Psoas muscle (tissue), 8 donors: ENCODE data around the gene ADCY10. TPM values are rescaled to one million over a fixed set of nuclear protein-coding genes. Genes with fewer than 3 reads are reported as not detected.

Experiments
- ATAC-seq, 4 donors: fragments of 200-7000 bp; cut with Tn5 transposase; one replicate each; pipeline ENCODE4 v1.9.1; 2020; ENCODE audit warnings: moderate library complexity in 3 of 4, mild to moderate bottlenecking in 2 of 4
- DNase-seq, 2 donors: peaks; one replicate each; pipeline ENCODE4 v3.0.0-alpha.2; 2020
- H3K27ac ChIP-seq: fragments of 200-600 bp; one replicate; pipeline ENCODE4 v1.8.0; 2022
- H3K27me3 ChIP-seq, 3 donors: fragments of 200-600 bp in 1 of 3; one replicate each; pipeline versions ENCODE4 v1.6.1 to v1.8.0; 2013 to 2022; ENCODE audit warnings: low read length in 2 of 3, mild to moderate bottlenecking in 2 of 3, moderate library complexity in 1 of 3; ENCODE audit not compliant: insufficient read depth in 3 of 3
- H3K36me3 ChIP-seq, 2 donors: fragments of 200-600 bp in 1 of 2; one replicate each; pipeline versions ENCODE4 v1.6.1 to v1.8.0; 2013 to 2022; ENCODE audit warnings: low read depth in 1 of 2, mild to moderate bottlenecking in 1 of 2, moderate library complexity in 1 of 2; ENCODE audit not compliant: insufficient read depth in 1 of 2
- H3K4me1 ChIP-seq: fragments of 200-600 bp; one replicate; pipeline ENCODE4 v1.8.0; 2022
- H3K4me3 ChIP-seq: fragments of 200-600 bp; one replicate; pipeline ENCODE4 v1.8.0; 2022; ENCODE audit warnings: mild to moderate bottlenecking
- H3K9me3 ChIP-seq: fragments of 200-600 bp; one replicate; pipeline ENCODE4 v1.8.0; 2022
- WGBS, 3 donors: extraction: QIAGEN DNeasy Blood & Tissue Kit; methylation state at CpG; one replicate each; pipeline versions ENCODE4 v1.1.6 to v1.1.7; 2013; 5-methylcytosine and 5-hydroxymethylcytosine counted together
- intact Hi-C, 2 donors: fragments of 100-400 bp; cut with DNase I; formaldehyde crosslinking; loops; one replicate each; pipeline versions ENCODE4 v1.11.0 to v1.14.2; 2022
- polyA plus RNA-seq, 3 donors: library from polyadenylated mRNA; stranded (reverse); fragments of 200-250 nt; gene quantifications; one replicate each; pipeline ENCODE4 v1.2.3, GENCODE V29; 2013
- total RNA-seq, 4 donors: library from RNA; stranded (reverse); fragmentation: NEBNext Ultra II Directional in 2 of 4; extraction: Animal tissue kit (Norgen Biotek cat#: 25700) in 2 of 4; gene quantifications; one replicate each; pipeline versions ENCODE4 v1.2.1 to v1.2.4, GENCODE V29; 2021 to 2023
- TF ChIP-seq, protein P1 (sequence below): fragments of 200-600 bp; IDR thresholded peaks from one replicate; pipeline ENCODE4 v1.8.0; 2022; ENCODE audit warnings: antibody characterized with exemption
- donor health status: healthy with polysubstance abuse.
- donor health status: DM: no; HTN: no; CAD: no; lungs with moderate emphysema.
- donor health status: Bipolar disorder and iron deficiency.
- donor health status: healthy.
- donor health status: DM: yes; HTN: yes; CAD: no.
- donor health status: DM: no; HTN: no; CAD: no.
- donor health status: DM: no; HTN: no; CAD: no.
- donor health status: DM: yes; HTN: yes; CAD: no.

Gene ADCY10
- total and polyA plus RNA-seq, 7 donors = 0.01 to 0.54 (median 0.17) TPM

DNA sequence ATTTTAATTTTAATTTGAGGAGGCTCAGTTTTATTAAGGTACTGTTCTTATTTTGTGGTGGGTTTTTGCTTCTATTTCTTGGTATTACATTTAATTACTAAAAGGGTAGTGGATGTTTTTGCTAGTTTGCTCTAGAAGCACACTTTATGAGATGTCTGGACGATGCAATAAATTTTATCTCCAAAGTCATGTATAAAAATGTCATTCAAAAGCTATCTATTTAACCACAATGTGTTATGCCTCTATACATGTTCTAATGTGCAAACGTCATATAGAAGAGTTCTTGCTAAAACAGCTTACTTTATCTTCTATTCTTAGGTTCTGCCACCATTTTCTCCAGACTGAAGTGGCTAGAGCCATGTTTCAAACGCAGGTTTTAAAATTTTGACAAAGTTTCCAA lies 35.9 kb upstream of the ADCY10 start:
- Histone ChIP-seq H3K27ac (no peak overlapping the region), H3K27me3 (no peaks in the 10 kb centered on the region), H3K4me1 (peaks cover 22% of the 10 kb centered on the region), H3K4me3 (no peak overlapping the region), H3K9me3 (no peaks in the 10 kb centered on the region), H3K36me3 (peaks cover 0 to 31% of the 10 kb centered on the region in 2 donors)
- intact Hi-C loops = no loop called here
- DNase-seq = no peak
- ATAC-seq = no peak
- TF ChIP-seq, protein P1, sequence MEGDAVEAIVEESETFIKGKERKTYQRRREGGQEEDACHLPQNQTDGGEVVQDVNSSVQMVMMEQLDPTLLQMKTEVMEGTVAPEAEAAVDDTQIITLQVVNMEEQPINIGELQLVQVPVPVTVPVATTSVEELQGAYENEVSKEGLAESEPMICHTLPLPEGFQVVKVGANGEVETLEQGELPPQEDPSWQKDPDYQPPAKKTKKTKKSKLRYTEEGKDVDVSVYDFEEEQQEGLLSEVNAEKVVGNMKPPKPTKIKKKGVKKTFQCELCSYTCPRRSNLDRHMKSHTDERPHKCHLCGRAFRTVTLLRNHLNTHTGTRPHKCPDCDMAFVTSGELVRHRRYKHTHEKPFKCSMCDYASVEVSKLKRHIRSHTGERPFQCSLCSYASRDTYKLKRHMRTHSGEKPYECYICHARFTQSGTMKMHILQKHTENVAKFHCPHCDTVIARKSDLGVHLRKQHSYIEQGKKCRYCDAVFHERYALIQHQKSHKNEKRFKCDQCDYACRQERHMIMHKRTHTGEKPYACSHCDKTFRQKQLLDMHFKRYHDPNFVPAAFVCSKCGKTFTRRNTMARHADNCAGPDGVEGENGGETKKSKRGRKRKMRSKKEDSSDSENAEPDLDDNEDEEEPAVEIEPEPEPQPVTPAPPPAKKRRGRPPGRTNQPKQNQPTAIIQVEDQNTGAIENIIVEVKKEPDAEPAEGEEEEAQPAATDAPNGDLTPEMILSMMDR = no peak
- WGBS, 3 donors = 80 to 87% (median 81%) methylated on average over 3 of the region's 3 CpGs

DNA sequence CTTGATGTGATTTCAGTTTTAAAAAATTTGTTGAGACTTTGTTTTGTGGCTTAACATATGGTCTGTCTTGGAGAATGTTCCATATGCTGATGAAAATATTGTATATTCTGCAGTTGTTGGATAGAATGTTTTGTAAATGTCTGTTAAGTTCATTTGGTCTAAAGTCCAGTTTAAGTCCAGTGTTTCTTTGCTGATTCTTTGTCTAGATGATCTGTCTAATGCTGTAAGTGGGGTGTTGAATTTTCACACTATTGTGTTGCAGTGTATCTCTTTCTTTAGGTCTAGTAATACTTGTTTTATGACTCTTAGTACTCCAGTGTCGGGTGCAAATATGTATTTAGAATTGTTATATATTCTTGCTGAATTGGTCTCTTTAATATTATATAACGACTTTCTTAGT lies 33.8 kb upstream of the ADCY10 start:
- Histone ChIP-seq H3K27ac (no peak overlapping the region), H3K27me3 (no peaks in the 10 kb centered on the region), H3K36me3 (peaks cover 0 to 14% of the 10 kb centered on the region in 2 donors), H3K4me1 (peaks cover 24% of the 10 kb centered on the region), H3K4me3 (no peak overlapping the region), H3K9me3 (no peaks in the 10 kb centered on the region)
- ATAC-seq (no peak), DNase-seq (no peak)
- intact Hi-C loops = no loop called here
- WGBS, 3 donors = 56 to 86% (median 68%) methylated on average over 2 of the region's 2 CpGs
- TF ChIP-seq, protein P1 = no peak

DNA sequence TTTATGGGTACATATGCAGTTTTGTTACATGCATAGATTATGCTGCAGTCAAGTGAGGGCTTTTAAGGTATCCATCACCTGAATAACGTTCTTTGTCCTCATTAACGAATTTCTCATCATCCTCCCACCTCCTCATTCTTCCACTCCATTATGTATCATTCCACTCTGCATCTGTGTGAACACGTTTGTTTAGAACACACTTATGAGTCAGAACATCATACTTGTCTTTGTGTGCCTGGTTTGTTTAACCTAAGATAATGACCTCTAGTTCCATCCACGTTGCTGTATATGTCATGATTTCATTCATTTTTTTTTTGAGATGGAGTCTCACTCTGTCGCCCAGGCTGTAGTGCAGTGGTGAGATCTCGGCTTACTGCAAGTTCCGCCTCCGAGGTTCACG lies 29.6 kb upstream of the ADCY10 start:
- ATAC-seq (no peak), DNase-seq (no peak)
- peaks cover 55% of the 10 kb centered on the region for H3K4me1 ChIP-seq
- H3K36me3 ChIP-seq = peaks cover 0 to 3% of the 10 kb centered on the region in 2 donors
- WGBS, 3 donors = 83 to 92% (median 92%) methylated on average over 9 of the region's 9 CpGs
- no peak overlapping the region for H3K4me3 ChIP-seq
- H3K27ac ChIP-seq = no peak overlapping the region
- intact Hi-C loops = loop anchor here in 1 of 2 donors (5.0 kb wide), 1 partner anchor 54 kb away; no protein-coding TSS in a partner anchor
- no peaks in the 10 kb centered on the region for H3K27me3 ChIP-seq
- TF ChIP-seq, protein P1 = no peak
- H3K9me3 ChIP-seq = no peaks in the 10 kb centered on the region

DNA sequence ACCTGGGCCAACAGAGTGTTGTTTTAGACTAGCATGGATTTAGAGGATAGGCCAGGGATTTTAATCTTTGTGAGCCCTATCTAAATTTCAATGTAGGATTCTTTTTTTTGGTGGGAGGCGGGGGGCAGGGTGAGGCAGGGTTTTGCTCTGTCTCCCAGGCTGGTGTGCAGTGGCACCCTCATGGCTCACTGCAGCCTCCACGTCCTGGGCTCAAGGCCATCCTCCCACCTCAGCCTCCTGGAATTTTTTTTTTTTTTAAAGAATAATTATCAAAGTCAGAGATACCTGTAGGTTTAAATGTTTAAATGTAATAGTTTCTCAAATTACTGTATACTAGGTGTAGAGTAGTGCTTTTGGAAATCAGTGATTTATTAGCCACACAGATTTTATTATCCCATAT lies 26.3 kb upstream of the ADCY10 start:
- WGBS, 3 donors = 93 to 100% (median 97%) methylated on average over 2 of the region's 2 CpGs

More for the DNA sequence above, 26.3 kb upstream of the ADCY10 start:
- Histone ChIP-seq H3K27ac (peak overlapping the region; percentile 11), H3K4me1 (peaks cover 37% of the 10 kb centered on the region), H3K36me3 (peaks cover 0 to 3% of the 10 kb centered on the region in 2 donors), H3K27me3 (no peaks in the 10 kb centered on the region), H3K4me3 (no peak overlapping the region), H3K9me3 (no peaks in the 10 kb centered on the region)
- DNase-seq (no peak), ATAC-seq (no peak)
- intact Hi-C loops = loop anchor here in 1 of 2 donors (5.0 kb wide), 1 partner anchor 57 kb away; no protein-coding TSS in a partner anchor
- TF ChIP-seq, protein P1 = no peak
